HK-2 (cell line): ENCODE measurements around the gene RHOJ.
"Not testable (repeated sequence)": the region's sequence is repeated elsewhere in the genome, so short reads cannot be mapped to it uniquely, and the experiment has no call there.

Experiments
- DNase-seq: peaks from one replicate; pipeline ENCODE4 v3.0.0-alpha.2; 2018; ENCODE audit not compliant: unreplicated experiment

RHOJ gene

DNA sequence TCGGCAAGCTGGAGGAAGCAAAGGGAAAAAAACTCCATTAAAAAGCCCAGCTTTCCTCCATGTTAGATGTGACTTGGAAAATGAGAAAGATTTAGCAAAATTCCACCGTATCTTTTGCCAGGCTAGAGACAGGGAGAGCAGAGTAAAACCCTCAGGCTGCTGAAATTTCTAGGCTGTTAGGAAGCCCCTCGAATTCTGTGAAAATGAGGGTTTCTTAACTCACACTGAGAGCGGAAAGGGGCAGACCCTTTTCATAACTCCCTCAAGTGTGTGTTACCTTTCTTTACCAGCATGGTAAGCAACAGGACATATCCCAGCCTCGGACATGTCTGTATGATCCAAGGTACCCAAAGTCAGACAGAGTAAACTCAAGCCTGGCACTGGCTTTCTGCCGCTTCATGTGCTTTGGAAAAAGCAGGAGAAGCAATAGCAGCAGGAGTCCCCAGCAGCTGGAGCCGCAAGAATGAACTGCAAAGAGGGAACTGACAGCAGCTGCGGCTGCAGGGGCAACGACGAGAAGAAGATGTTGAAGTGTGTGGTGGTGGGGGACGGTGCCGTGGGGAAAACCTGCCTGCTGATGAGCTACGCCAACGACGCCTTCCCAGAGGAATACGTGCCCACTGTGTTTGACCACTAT is at the start of gene RHOJ:
Gene RHOJ, plus strand, starts transcription at position 37 of the 637 bp plus-strand sequence. Its CDS starts 427 bp downstream, at position 464.
- no peak for DNase-seq

DNA sequence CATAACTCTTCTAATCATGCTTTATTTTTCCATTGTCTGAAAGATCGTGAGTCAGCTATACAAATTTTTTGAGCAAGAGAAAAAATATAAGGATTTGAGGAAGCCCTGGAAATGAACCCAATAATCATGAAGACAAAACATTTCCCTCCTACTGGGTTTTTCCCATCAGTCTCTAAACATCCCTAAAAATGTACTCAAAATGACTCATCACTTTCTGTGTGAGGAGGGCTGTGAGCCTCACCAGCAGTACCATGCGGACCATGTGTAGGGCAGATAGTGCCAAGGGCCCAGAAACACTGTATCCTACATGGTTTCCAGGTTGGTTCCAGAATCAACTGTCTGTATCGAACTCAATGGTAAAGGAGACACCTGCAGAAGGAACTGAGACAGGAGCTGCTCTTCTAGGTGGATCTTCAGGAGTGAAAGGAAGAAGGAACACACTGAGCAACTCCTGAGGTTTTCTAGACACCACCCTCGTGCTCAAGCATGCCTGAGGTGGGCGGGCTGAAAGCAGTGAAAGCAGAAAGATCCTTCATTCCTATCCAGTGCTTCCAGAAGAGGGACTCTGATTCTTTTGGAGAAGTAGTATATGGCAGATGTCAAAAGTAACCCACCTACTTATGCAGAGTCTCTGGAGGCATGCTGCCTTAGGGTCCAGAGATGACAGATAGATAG is 48.6 kb upstream of the RHOJ start:
- DNase-seq: no peak

DNA sequence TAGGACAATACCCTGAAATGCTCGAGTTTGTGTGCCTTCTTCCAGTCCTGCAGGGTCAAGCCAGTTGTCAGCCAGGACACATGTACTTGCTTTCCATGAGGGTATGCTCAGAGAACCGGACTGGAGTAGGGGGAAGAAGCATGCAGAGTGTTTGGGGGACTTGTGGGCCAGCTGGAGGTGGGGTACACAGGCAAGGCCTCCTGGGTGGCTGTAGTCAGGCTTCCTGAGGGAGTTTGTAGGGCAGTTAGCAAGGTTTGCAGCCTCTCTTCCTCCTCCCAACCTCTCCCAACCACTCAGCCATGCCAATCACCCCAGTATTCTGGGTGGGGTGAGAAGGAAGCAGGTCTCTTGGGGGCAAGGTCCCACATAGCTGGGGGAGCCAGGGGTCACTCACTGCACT is 47.0 kb upstream of the RHOJ start:
- DNase-seq: no peak

DNA sequence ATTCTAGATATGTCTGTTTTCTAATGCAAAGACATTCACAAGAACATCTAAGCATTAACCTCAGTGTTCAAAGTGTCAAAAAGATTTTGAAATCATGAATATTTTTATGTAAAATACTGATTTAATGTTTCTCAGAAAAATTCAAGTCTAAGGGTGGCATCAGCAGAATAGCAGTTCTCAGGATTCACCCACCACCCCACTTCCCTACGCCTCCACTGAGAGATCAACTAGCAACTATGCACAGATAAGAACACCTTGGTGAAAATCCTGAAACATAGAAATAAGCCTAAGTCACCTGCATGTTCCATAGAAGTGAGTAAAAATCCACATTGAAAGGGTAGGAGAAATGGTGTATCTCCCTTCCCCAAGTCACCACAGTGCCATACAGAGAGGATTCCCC is 40.9 kb upstream of the RHOJ start:
- DNase-seq: no peak

DNA sequence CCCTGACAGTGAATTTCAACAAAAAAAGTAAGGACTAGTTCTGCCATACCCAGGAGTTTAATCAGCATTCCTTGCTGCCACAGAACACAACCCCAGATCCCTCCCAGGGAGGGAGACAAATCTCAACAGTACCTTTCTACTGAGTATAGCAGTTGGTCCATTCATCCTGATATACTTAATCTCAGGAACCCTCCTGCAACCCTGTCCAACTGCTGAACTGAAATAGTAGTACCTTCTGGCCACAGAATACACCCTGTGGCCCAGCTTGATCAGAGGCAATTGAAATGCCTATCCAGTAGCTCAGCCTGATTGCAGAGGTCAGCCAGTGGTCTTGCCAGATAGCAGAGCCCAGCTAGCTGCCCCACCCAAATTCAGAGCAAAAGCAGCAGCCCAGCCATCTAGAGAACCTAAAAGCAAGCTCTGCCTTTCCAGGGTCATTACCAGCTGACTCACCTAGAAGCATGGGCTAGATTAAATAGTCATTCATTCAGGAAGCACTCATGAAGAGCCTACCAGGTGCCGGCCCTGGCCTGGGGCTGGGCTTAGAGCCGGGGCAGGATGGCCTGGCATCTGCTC is 40.0 kb upstream of the RHOJ start:
- DNase-seq: no peak

DNA sequence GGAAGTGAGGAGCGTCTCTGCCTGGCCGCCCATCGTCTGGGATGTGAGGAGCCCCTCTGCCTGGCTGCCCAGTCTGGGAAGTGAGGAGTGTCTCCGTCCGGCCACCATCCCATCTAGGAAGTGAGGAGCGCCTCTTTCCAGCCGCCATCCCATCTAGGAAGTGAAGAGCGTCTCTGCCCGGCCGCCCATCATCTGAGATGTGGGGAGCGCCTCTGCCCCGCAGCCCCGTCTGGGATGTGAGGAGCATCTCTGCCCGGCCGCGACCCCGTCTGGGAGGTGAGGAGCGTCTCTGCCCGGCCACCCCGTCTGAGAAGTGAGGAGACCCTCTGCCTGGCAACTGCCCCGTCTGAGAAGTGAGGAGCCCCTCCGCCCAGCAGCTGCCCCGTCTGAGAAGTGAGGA is 39.0 kb upstream of the RHOJ start:
- DNase-seq: not testable (repeated sequence)

DNA sequence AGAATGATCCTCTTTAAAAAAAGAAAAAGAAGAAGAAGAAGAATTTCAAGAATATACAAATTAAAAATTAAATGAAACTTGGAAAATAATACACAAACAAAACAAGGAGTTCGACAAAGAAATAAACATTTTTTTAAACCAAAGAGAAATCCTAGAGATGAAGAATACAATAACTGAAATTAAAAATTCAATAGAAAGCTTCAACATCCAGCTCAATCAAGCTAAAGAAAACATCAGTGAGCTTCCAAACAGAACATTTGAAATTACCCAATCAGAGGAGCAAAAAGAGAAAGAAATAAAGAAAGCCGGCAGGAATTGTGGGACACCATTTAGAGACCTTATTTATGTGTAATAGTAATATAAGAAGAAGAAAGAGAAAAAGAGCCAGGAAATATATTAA is 37.2 kb upstream of the RHOJ start:
- DNase-seq: no peak

DNA sequence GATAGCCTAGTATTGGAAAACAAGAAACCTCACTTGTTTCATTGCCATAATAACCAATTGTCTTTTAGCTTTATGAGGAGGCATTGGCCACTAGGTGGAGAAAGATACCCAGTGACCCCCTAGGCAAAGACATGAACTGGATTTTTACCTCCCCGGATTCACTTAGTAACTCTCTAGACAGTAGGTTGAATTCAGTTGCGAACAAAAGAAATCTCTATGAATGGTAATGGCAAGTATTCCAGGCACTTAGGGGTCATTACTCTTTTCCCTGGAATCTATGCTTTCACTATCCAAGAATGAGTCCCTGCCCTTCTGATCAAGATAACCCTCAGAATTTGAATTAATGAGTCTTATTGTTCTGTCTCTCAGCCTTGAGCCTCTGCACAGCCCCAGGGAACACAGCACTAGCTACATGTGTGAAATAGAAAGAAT is 29.5 kb upstream of the RHOJ start:
- no peak for DNase-seq

DNA sequence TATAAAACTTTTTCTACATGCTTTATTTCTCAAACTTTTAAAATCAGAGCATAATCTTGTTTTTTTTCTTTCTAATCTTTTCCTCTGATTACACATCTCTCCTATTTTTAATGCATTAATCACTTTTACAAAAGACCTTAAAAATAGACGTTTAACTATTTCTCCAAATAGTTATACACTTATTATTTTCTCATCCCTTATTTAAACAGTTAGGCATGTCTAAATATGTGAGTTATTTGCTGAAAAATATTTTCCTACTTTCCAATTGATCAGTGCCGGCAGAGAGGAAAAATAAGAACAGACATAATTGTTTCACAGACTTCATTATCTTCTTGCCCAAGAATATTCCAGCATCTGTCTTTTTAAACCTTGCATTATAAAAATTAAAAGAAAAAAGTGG is 28.7 kb upstream of the RHOJ start:
- DNase-seq: no peak

DNA sequence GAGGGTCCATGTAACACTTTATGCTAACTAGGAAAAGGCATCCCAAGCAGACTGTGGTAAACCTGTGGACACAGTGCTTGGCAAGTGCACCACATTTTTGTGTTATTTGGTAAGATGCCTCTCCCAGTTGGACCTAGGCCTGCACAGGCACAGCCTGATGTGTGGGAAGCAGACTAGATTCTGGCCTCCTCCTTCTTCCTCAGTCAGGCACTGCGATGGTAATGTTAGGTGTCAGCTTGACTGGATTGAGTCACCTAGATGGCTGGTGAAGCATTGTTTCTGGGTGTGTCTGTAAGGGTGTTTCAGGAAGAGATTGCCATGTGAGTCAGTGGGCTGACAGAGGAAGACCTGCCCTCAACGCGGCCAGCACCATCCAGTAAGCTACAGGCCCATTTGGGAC is 25.3 kb upstream of the RHOJ start:
- DNase-seq: no peak

DNA sequence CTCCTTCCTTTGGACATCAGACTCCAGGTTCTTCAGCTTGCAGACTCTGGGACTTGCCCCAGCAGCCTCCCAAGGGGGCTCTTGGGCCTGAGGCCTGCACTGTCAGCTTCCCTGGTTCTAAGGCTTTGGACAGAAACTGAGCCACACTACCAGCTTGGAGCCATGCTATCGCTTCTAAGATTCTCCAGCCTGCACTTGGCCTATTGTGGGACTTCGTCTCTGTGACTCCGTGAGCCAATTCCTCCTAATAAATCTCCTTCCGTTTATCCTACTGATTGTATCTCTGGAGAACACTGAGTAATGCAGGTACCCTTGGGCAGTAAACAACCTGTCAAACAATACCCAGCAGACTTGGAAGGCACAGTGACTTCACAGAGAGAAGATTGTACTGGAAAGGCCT is 24.9 kb upstream of the RHOJ start:
- DNase-seq: no peak

DNA sequence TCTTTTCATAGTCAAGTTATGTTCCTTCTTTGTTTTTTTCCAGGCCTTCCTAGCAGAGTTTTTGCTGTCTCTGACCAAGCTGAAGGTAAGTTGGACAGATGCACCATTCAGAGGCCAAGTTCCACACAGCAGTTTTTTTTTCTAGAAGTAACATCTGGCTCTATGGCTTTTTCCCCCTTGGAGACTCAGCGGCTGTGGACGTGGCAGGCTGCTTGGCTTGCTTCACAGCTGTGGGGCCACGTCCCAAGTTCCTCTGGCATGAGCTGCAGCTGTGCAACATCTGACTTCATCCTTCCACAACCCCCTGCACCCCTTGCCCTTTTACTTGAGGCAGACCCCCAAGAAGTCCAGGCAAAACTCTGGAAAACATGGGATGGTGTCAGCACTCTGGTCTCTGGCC is 24.2 kb upstream of the RHOJ start:
- DNase-seq: no peak

DNA sequence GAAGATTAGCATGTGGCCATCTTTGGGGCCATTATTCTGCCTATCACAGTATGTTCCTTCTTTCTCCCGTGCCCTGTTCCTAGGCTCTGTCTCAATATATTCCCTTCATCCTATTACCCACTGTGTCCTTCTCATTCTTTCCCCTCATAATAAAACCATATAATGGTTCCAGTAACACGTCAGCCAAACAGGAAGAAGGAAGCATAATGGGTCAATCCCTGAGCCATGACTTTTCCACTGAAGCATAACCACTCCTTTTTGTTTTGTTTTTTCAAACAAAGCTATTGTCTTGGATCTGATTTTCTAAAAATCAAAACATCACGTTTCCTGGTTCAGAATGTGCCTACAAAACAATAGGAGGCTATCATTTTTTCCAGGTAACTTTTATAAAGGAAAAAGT is 21.3 kb upstream of the RHOJ start:
- no peak for DNase-seq

DNA sequence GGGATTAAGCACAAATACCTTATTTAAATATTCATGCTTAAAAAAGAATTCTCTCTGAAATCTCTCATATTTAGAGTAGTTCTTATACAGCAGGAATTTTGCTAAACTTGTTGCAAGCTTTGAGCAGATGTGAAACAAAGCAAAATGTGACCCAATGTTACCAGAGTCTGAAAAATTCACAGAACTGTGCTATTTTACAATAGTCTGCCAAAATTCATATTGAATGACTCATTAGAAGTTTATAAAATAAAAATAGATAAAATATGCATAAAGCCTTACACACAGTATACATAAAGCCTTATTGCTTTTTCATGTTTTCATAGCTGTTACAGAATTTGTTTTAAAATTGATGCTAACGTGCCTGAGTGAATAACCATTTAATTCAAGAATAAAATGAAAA is 17.8 kb upstream of the RHOJ start:
- no peak for DNase-seq

DNA sequence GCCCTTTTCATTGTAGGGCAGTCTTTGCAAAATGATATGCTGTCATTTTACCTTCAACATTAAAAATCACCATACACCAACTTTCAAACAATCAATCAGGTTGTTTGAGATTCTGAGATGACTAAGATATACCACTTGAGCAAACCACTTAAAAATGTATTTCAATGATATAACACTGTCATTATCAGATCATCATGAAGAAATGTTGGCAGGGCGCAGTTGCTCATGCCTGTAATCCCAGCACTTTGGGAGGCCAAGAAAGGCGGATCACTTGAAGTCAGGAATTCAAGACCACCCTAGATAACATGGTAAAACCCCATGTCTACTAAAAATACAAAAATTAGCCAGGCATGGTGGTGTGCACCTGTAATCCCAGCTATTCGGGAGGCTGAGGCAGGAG is 13.0 kb upstream of the RHOJ start:
- DNase-seq: no peak

DNA sequence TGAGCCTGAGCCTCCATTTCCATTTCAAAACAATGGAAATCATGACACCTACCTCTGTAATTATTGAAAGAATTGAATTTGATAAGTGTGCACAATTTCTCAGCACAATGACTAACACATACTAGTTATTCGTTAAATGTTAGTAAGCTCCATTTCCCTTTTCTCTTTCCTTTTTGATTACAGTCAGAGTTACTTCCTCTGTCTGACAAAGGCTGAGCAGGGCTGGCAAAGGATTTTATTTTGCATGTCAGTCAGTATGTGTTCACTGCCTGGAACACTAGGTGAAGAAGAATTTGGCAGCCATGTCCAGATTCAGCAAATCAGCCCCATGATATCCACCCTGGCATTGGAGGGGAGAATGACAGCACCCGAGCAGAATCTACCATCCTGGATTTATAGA is 12.2 kb upstream of the RHOJ start:
- no peak for DNase-seq

DNA sequence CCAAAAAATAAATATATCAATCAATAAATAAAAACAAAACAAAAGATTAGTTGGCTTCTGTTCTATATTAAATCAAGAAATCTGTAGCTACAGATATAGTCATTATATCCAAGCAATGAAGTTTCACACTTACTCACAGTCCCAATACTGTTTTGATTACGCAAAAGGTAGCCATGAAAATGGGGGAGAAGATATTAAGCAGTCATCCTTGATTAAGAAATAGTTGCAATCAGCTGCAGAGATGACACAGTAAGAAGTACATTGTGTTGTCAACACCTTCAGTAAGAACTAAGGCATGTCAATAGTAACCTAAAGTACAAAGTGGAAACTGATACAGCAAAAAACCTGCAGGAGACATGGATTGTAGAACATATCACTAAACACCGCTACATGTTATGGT is 11.0 kb upstream of the RHOJ start:
- no peak for DNase-seq

DNA sequence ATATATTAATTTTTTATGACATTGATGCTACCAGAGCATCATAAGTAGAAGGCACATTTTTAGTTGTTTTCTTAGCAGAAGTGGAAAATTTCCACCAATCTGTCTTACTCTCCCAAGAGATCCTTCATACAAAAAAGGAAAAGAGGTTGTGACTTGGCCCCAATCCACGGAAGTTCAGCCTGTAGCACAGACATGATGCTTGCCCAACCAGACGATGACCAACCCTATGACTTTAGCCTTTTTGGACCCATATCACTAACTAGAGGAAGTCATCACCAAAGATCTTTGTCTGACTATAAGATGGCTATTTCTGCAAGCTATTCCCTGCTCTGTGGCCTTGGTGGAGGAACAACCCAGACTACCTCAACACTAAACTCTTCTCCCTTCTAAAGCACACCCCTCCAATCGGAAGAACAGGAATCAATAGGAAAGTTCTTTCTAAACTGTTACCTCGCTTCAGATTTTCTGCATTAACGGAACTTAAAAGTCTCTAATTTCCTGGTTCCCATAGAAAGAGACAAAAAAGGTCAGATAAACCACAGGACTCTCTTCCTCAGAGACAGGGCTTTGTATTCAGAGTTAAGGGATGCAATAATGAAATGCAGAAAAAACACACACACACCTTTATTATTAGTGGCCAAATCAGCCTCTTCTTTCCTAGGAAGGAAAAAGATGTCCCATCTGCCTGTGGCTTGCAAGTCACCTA is 4.1 kb upstream of the RHOJ start:
- DNase-seq: no peak

DNA sequence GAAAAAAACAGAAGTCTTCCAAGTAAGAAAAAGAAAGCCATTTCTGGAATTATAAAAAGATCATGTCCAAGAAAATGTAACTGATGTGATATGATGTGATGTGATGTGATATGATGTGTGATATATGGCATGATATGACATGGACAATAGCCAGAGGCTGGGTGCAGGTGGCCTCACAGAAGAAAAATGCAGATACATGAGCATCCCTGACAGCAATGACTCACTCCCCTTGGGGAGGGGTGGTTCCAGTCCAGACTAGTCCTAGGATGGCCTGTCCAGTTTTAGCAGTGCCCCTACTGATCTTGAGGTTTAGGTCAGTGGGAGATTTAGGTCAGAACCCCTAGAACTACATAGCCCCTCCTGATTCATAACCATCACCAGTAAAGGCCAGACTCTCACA is 3.5 kb upstream of the RHOJ start:
- DNase-seq: no peak

DNA sequence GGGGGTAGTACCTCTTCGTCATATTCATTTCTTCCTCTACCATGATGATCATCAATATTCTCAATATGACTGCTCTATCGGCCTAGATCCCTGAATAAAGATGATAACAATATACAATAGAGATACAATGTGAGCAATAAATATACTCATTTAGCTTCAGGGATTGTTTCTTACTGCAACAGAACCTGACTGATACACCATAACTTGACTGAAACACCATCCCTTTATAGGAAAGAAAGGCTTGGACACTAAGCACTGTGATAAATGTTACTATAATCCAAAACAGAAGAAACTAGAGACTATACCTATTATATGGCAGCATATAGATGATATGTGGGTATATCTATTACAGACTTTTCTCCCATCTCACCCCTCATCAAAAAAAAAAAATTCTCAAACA is 1.2 kb upstream of the RHOJ start:
- no peak for DNase-seq

DNA sequence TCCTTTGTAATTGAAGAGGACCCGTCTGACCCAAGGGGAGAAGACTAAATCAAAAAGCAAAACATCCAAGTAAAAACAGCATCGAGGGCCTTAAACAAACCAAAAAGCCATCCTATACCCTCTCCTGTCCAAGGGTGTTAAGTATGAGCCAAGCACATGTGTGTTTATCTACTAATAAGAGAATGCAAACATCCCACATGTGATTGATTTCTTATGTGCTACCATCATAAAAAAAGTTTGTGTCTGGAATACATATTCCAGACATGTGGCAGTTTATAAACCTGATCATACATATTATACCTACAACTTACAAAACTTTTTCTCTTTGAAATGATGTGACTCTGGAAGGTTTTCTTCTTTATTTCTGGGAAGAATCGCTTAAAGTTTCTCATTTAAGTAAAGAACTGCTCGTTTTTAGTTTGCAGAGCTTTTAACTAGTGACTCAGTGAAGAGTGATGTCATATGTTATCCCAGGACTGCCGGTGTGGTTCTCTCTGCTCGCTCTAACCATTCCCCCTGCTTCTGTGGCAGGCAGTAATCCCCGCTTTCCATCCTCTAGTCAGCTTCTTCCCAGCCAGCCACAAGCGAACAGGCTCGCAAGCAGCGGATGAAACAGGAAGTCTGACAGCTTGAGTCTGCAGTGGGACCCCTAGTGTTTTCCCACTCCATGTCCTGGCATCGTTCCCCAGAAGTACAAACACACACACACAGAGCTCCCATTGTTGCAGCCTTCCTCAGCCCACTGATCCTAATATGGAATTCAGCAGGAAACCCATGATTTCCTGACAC is 431 bp upstream of the RHOJ start:
- DNase-seq: peak; percentile 47

DNA sequence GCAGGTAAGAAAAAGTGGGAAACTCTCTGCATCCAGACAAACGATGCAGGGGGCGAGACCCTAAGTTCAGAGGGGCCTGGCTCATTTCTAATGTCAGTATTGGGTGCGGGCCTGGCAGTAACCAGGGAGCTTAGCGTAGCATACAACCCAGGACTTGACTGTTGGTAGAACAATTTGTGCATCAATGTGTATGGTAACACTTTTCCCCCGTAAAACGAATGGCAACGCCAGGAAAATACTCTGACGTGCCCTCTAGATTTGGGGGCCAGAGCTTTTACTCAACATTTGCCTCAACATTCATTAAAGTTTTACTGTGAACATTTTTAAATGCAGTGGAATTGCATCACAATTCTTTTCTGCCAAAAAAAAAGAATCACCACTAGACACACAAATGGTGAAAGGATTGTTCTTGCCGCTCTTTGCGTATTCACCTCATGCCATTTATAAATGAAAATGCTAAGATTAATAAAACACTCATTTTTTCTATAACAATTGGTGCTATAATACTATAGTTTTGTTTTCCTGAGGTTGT is 867 bp downstream of the RHOJ start:
- DNase-seq: no peak
